Body of pancreas (tissue), 4 donors: ENCODE data around the gene SPOCK1. TPM values are rescaled to one million over a fixed set of nuclear protein-coding genes. Genes with fewer than 3 reads are reported as not detected.

ENCODE experiments used
- ATAC-seq: fragments of 150-250 bp; one replicate; pipeline ENCODE4 v1.9.1; 2016
- DNase-seq, 4 donors: peaks; one replicate each; pipeline ENCODE4 v3.0.0-alpha.2; 2019
- H3K27ac ChIP-seq, 4 donors: fragments of 200-600 bp; sonication (generic); 1 replicate in 3 of 4; 2 replicates in 1 of 4; pipeline versions ENCODE4 v1.5.1 to v1.6.1; 2016 to 2019; ENCODE audit warnings: mild to moderate bottlenecking in 1 of 4, mixed read lengths in 1 of 4, moderate library complexity in 1 of 4
- H3K27me3 ChIP-seq, 2 donors: fragments of 200-600 bp; sonication (generic); one replicate each; pipeline ENCODE4 v1.6.0; 2016; ENCODE audit warnings: mild to moderate bottlenecking in 1 of 2
- H3K36me3 ChIP-seq, 2 donors: fragments of 200-600 bp; sonication (generic); replicated peaks in 1 of 2; 2 replicates each; pipeline ENCODE4 v1.5.1; 2016; ENCODE audit warnings: low read depth in 2 of 2; ENCODE audit not compliant: insufficient read depth in 1 of 2
- H3K4me1 ChIP-seq: fragments of 200-600 bp; sonication (generic); one replicate; pipeline ENCODE4 v1.6.0; 2016
- H3K4me3 ChIP-seq, 2 donors: fragments of 200-600 bp; sonication (generic); 1 replicate in 1 of 2; 2 replicates in 1 of 2; pipeline ENCODE4 v1.5.1; 2016 to 2019
- H3K9me3 ChIP-seq, 3 donors: fragments of 200-600 bp; sonication (generic); 1 replicate in 2 of 3; 2 replicates in 1 of 3; pipeline ENCODE4 v1.5.1; 2016
- POLR2A ChIP-seq, 3 donors: fragments of 450-650 bp; IDR thresholded peaks; one replicate each; pipeline ENCODE4 v1.6.1; 2016; ENCODE audit warnings: antibody characterized with exemption in 3 of 3, mild to moderate bottlenecking in 2 of 3
- WGBS, 2 donors: methylation state at CpG; one replicate each; pipeline ENCODE4 v1.1.5; 2017; 5-methylcytosine and 5-hydroxymethylcytosine counted together
- intact Hi-C: fragments of 100-400 bp; cut with DNase I; formaldehyde crosslinking; loops from one replicate; pipeline ENCODE4 v1.15.1; 2023
- total RNA-seq, 2 donors: library from RNA; depleted of rRNA; stranded (reverse); fragments of >200 nt; gene quantifications; one replicate each; pipeline ENCODE4 v1.1.0, GENCODE V29; 2016
- TF ChIP-seq, protein P1 (sequence below), 7 experiments: fragments of 450-650 bp in 4 of 7; fragments of 200-600 bp in 3 of 7; sonication (generic) in 3 of 7; IDR thresholded peaks; one replicate each; pipeline ENCODE4 v1.5.1; 2016 to 2019; ENCODE audit warnings: antibody characterized with exemption in 7 of 7

SPOCK1 gene
- total RNA-seq, 2 donors from 2014 or later = 22.4 to 30.6 TPM

DNA sequence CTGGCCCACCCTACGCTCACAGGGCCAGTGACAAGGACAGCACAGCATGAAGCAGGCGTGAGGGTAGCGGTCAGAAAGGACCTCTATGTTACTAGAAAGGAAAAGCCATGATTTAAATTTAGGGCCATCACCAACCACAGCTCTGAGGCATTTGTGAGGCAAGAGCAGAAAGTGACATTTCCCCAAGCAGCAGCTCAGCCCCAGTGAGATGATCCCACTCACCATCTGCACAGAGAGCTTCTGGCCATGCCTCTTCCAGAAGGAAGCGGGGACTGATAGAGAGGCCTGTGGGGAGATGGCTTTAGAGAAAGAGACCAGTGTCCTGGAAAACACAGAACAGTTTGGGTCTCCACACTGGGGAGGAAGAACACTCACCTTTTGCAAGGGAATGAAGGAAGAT lies 413.9 kb downstream of the SPOCK1 start:
- no peak for TF ChIP-seq POLR2A (IDR thresholded peaks at IDR 0.05)
- TF ChIP-seq, protein P1, sequence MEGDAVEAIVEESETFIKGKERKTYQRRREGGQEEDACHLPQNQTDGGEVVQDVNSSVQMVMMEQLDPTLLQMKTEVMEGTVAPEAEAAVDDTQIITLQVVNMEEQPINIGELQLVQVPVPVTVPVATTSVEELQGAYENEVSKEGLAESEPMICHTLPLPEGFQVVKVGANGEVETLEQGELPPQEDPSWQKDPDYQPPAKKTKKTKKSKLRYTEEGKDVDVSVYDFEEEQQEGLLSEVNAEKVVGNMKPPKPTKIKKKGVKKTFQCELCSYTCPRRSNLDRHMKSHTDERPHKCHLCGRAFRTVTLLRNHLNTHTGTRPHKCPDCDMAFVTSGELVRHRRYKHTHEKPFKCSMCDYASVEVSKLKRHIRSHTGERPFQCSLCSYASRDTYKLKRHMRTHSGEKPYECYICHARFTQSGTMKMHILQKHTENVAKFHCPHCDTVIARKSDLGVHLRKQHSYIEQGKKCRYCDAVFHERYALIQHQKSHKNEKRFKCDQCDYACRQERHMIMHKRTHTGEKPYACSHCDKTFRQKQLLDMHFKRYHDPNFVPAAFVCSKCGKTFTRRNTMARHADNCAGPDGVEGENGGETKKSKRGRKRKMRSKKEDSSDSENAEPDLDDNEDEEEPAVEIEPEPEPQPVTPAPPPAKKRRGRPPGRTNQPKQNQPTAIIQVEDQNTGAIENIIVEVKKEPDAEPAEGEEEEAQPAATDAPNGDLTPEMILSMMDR (IDR thresholded peaks at IDR 0.05) = no peak
- ATAC-seq (no peak), DNase-seq (no peak)
- intact Hi-C loops = no loop called here
- Histone ChIP-seq H3K9me3 (no peaks in the 10 kb centered on the region), H3K4me3 (no peak overlapping the region), H3K4me1 (peaks cover 5% of the 10 kb centered on the region), H3K27ac (no peak overlapping the region), H3K36me3 (no peaks in the 10 kb centered on the region), H3K27me3 (no peaks in the 10 kb centered on the region)
- 77 to 94% methylated on average over 4 of the region's 4 CpGs for WGBS, 2 donors

DNA sequence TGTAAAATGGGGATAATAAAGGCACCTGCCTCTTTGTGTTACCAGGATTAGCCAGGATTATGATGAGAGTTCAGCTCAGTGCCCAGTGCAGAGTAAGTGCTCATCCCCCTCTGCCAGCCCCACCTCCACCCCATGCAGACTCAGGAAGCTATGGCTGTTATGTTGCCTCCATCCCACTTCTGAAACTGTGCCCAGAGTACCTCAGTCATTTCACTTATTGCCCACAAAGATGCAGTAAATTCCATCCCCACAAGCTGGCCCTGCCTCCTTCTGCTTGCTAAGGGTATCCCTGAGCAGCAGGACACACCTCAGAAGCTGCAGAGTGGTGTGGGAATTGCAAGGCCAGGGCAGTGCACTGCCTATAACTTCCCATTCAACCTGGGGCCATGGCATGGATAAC lies 415.1 kb downstream of the SPOCK1 start:
- intact Hi-C loops = no loop called here

DNA sequence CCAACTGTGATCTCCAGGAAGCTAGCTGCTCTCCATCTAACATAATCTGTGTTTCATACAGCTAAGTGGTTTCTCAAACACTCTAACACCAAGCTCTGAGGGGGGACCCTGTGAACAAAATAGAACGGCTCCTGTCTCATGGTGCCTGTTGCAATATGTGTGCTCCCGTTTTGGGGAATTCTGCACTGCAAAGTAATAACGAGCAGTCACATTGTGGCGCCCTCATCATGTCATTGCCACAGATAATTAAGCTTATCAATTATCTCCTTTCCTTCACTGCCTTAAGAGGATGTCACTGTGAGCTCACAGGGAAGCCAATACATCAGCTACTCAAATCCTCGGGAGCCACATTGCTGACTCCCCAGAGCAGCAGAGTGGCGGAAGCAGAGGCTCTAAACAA lies 416.2 kb downstream of the SPOCK1 start:
- ATAC-seq = no peak
- Histone ChIP-seq H3K4me1 (peaks cover 5% of the 10 kb centered on the region), H3K4me3 (no peak overlapping the region), H3K36me3 (no peaks in the 10 kb centered on the region), H3K27ac (no peak overlapping the region), H3K27me3 (no peaks in the 10 kb centered on the region), H3K9me3 (no peaks in the 10 kb centered on the region)
- WGBS, 2 donors = 85 to 89% methylated on average over 6 of the region's 6 CpGs
- intact Hi-C loops = no loop called here
- no peak for DNase-seq
- no peak for TF ChIP-seq POLR2A (IDR thresholded peaks at IDR 0.05)
- TF ChIP-seq, protein P1 (IDR thresholded peaks at IDR 0.05) = no peak

More for the DNA sequence above, 415.1 kb downstream of the SPOCK1 start:
- Histone ChIP-seq H3K27me3 (no peaks in the 10 kb centered on the region), H3K36me3 (no peaks in the 10 kb centered on the region), H3K4me1 (peaks cover 5% of the 10 kb centered on the region), H3K27ac (no peak overlapping the region), H3K4me3 (no peak overlapping the region), H3K9me3 (no peaks in the 10 kb centered on the region)
- TF ChIP-seq POLR2A (IDR thresholded peaks at IDR 0.05) = no peak
- TF ChIP-seq, protein P1 (IDR thresholded peaks at IDR 0.05) = no peak
- no peak for DNase-seq
- ATAC-seq = no peak

DNA sequence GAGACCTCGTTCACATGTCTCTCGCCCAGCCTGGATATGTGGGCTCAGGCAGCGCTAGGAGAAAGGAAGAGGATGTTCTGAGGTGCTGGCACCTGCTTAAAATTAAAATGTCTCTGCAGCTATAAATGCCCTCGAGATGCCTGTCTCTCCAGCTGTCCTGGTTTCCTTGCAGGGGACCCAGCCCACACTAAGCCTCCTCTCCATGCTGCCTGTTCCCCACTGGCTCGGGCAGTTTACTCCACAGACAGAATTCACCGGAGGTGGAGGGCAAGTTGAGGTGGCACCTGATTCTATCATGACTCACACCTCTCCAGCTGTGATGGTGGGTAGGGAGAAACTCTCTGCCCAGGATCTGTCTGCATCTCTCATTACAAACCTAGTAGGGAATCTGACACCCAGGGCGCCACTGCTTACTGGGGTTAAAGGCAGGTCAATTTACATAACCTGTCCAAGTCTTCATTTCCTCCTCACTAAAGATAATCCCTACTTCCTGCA lies 420.9 kb downstream of the SPOCK1 start:
- 60 to 67% methylated on average over 6 to 7 of the region's 7 CpGs for WGBS, 2 donors
- H3K4me1 ChIP-seq = peaks cover 13% of the 10 kb centered on the region
- no peak overlapping the region for H3K27ac ChIP-seq
- no peak overlapping the region for H3K4me3 ChIP-seq
- ATAC-seq (no peak), DNase-seq (peak in 1 of 4 donors; percentile 9)
- H3K27me3 ChIP-seq = no peaks in the 10 kb centered on the region
- intact Hi-C loops = no loop called here
- no peaks in the 10 kb centered on the region for H3K9me3 ChIP-seq
- no peaks in the 10 kb centered on the region for H3K36me3 ChIP-seq
- TF ChIP-seq, protein P1 (IDR thresholded peaks at IDR 0.05) = no peak
- TF ChIP-seq POLR2A (IDR thresholded peaks at IDR 0.05) = no peak
